GM21825 (cell line): ENCODE measurements around the gene SPRR4.

ENCODE experiments used
- ATAC-seq: cut with Tn5 transposase; IDR thresholded peaks from one replicate; pipeline ENCODE4 v1.9.1; 2021; ENCODE audit warnings: mild to moderate bottlenecking, moderate library complexity; ENCODE audit not compliant: unreplicated experiment

Gene SPRR4

GRCh38 chr1:152964536-152964935 is 5.9 kb upstream of the SPRR4 start:
- ATAC-seq, result no peak

DNA sequence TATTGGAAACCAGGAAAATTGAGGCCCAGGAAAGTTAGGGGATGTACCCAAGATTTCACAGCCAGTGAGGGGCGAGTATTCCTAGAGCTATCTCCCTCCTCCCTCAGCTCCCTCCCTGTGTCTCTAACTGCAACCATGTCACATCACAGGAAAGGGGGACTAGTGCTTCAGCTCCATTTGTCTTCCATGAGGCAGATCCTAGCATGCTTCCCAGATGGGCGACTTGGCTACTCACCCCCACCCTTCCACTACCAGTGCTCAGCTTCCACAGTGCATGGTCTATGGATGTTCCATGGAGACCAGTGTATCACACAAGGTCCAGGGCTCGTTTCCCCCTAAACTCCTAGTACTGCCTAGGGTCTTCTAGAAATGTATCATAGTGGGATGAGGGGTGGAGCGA is 4.6 kb upstream of the SPRR4 start:
- no peak for ATAC-seq

DNA sequence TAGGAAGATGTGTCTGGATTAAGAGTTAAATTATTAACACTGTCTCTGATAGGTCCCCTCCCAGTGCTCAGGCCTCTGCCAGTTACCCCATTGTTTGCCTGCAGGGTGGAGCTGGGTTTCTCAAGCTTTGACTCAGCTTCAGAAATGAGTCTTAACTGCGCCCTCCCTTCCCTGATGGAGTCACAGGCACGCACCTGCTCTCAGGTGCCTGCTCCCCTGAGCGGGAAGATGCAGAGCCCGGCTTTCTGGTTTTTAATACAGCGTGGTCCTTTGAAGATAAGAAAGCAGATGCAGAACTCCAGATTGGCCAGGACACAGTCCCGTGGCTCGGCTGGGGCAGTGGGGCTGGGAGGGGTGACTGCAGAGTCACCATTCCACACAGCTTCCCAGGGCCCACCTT is 3.2 kb upstream of the SPRR4 start:
- no peak for ATAC-seq

- peak; percentile 88 for ATAC-seq
Observed at GRCh38 chr1:152968248-152968647, 2.2 kb upstream of the SPRR4 start.

DNA sequence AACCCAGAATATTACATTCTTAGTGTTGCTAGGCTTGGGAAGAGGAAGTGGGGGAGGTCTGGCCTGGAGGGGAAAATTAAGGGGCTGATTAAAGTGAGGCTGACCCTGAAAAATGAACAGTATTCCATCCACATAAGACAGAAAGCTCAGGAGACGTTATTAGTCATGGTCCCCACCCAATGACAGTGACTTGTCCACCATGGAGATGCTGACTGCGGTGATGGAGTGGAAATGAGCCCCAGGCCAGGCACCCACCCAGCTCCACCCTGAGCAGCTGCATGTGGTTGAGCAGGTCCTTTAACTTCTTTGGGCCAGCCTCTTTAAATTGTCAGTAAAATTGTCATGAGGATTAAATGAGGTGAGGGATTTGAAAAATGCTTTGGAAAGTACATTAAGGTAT is 1.4 kb upstream of the SPRR4 start:
- no peak for ATAC-seq

- ATAC-seq, result no peak
Observed at GRCh38 chr1:152972196-152972886, 1.9 kb downstream of the SPRR4 start.

GRCh38 chr1:152976688-152977087 is 6.2 kb downstream of the SPRR4 start:
- no peak for ATAC-seq

DNA sequence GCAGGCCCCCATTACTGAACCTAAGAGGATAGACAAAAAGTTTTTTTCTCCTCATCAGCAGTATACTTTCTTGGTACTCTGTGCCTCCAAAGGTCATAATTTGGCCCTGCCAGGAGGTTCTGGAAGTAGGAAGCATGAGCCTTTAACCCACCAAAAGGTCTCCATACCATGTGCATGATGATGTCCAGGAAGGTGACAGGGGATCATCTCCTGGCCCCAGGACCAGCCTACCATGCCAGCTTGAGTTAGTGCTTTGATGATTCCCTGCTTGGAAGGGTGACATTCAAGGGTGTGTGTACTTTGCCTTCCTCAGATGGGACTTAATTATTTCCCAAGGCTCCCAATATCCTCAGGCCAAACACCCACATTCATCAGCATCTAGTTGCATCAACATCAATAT is 7.2 kb downstream of the SPRR4 start:
- no peak for ATAC-seq

- no peak for ATAC-seq
Observed at GRCh38 chr1:152980676-152981075, 10.2 kb downstream of the SPRR4 start.

- ATAC-seq, result no peak
Observed at GRCh38 chr1:152981146-152981871, 10.9 kb downstream of the SPRR4 start.

DNA sequence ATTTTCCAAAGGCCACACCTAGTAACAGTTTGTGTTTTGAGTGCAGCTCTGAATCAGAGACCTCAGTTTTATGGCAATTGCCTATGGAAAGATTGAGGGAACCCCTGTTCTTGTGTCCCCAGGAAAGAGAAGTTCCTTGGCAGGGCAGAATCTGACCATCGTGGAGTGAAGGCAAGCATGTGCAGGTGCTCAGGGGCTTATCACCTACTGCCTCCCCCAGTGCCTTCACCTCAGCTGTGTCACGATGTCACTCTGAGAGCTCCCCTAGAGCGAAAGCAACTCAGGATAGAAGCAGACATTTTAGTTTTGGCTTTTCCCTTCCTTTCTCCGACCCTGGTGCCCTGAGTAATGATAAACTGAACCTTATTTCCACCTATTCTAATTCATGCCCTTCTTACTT is 11.6 kb downstream of the SPRR4 start:
- ATAC-seq, result no peak

- no peak for ATAC-seq
Observed at GRCh38 chr1:152983234-152983633, 12.8 kb downstream of the SPRR4 start.

DNA sequence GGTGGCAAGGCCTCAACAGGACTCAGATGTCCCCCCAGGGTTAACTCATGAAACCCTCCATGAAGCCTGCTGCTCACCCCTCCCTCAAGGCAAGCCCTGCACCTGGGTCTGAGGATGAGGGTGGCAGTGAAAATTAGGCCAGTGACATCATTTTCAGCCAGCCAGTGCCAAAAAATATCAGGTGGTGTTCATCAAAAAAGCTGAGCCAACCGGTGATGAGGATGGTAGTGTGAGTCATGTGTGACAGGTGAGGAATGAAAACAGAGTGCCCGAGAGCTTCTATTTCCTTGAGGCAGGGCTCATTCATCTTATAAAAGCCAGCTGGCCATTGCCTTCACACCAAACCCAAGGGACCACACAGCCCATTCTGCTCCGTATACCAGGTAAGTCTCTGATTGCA is 13.3 kb downstream of the SPRR4 start, which contains the start of gene SPRR1A:
TSS of gene SPRR1A (plus strand) at position 339 of the 400 bp plus-strand sequence. CDS start 1,150 bp downstream, outside the sequence.
- no peak for ATAC-seq

- no peak for ATAC-seq
Observed at GRCh38 chr1:152986578-152986977, 16.1 kb downstream of the SPRR4 start.

- ATAC-seq, result no peak
Observed at GRCh38 chr1:152993186-152993585, 22.7 kb downstream of the SPRR4 start.

DNA sequence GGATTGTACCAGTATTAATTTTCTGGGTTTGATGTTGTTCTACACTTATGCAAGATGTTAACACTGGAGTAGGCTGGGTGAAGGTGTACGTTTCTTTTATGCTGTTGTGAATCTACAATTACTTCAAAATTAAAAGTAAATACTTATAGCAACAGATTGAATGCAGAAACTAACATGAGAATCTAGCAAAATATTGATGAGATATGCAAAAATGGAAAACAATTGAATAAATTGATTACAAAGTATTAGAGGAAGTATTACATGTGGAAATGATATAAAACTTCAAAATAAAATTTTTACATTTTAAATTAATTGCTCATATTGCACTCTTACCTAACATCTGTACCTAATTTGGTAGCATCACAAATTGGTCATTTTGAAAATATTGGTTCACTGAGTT is 25.4 kb downstream of the SPRR4 start:
- ATAC-seq, result no peak

DNA sequence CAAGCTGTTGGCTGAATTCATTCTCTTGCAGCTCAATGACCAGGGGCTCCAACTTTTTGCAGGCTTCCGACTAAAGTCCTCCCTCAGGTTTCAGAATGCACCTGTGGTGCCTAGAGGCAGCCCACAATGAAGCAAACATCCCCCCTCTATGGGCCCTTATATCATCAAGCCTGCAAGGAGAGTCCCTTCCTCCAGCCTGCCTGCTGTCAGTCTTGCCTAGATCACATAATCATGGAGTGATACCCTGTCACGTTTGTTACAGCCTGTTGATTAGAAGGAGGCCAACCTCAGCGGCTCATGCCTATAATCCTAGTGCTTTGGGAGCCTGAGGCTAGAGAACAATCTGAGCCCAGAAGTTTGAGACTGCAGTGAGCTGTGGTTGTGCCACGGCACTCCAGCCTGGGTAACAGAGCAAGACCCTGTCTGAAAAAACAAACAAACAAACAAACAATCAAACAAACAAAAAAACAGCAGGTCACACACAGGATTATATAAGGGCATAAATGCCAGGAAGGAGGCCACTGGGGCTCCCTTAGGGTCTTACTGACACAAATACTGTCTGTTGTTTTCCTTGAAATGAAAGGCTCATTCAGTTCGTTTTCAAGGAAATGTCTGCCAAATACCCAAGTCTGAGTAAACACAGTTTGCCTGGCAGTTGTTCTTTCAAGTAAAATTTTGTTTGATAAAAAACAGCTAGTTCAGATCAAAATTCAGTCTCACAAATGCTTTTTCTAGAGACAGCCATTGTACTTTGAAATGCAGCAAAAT is 26.4 kb downstream of the SPRR4 start:
- ATAC-seq, result no peak

DNA sequence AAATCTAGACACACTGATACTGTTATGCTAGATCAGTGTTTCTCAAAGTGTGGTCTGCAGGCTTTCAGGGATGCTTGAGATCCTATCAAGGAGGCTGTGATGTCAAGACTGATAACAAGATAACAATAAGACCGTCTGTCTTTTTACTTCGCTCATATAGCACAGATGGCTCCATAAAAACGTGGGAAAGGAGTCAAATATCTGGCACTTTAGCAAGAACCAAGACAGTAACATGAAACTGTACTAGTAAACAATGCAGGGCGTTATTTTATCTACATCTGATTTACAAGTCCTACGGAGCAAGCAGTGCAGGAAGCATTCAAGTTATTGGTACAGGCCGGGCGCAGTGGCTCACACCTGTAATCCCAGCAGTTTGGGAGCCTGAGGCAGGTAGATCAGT is 27.5 kb downstream of the SPRR4 start:
- no peak for ATAC-seq

- ATAC-seq, result no peak
Observed at GRCh38 chr1:152998476-152998875, 28.0 kb downstream of the SPRR4 start.

GRCh38 chr1:152999818-153000217 is 29.4 kb downstream of the SPRR4 start:
- ATAC-seq, result no peak

- ATAC-seq, result no peak
Observed at GRCh38 chr1:153000294-153000693, 29.8 kb downstream of the SPRR4 start.

- no peak for ATAC-seq
Observed at GRCh38 chr1:153001382-153001781, 30.9 kb downstream of the SPRR4 start, which contains the start of gene SPRR3. SPRR3 (plus strand) TSS chr1:153001749; CDS start chr1:153003021, 1,272 bp downstream.
